Upper lobe of right lung (tissue), 1 donor: Measurements from ENCODE around the gene C2orf76. TPM values are rescaled to one million over a fixed set of nuclear protein-coding genes. Genes with fewer than 3 reads are reported as not detected.
A peak's percentile ranks its signal among the peaks of the same experiment; 100 is the strongest.
"Not testable (repeated sequence)": the region's sequence is repeated elsewhere in the genome, so short reads cannot be mapped to it uniquely, and the experiment has no call there.

Experiments
- ATAC-seq: fragments of 200-7000 bp; cut with Tn5 transposase; one replicate; pipeline ENCODE4 v1.9.1; 2020; ENCODE audit warnings: mild to moderate bottlenecking, moderate library complexity
- DNase-seq: peaks from one replicate; pipeline ENCODE4 v3.0.0-alpha.2; 2020
- H3K27ac ChIP-seq: fragments of 200-600 bp; one replicate; pipeline ENCODE4 v1.8.0; 2022
- H3K27me3 ChIP-seq: fragments of 200-600 bp; one replicate; pipeline ENCODE4 v1.8.0; 2022; ENCODE audit warnings: mild to moderate bottlenecking
- H3K36me3 ChIP-seq: fragments of 200-600 bp; one replicate; pipeline ENCODE4 v1.8.0; 2022
- H3K4me1 ChIP-seq: fragments of 200-600 bp; one replicate; pipeline ENCODE4 v1.8.0; 2022
- H3K4me3 ChIP-seq: fragments of 200-600 bp; one replicate; pipeline ENCODE4 v1.8.0; 2022; ENCODE audit warnings: mild to moderate bottlenecking
- H3K9me3 ChIP-seq: fragments of 200-600 bp; one replicate; pipeline ENCODE4 v1.8.0; 2022
- CTCF ChIP-seq: fragments of 200-600 bp; IDR thresholded peaks from one replicate; pipeline ENCODE4 v1.8.0; 2022; ENCODE audit warnings: antibody characterized with exemption
- intact Hi-C: fragments of 100-400 bp; cut with DNase I; formaldehyde crosslinking; loops from one replicate; pipeline ENCODE4 v1.11.0; 2022
- total RNA-seq: library from RNA; stranded (reverse); fragmentation: NEBNext Ultra II Directional; extraction: Animal tissue kit (Norgen Biotek cat#: 25700); gene quantifications from one replicate; pipeline ENCODE4 v1.2.1, GENCODE V29; 2021
- donor health status: DM: no; HTN: yes; CAD: no; lungs with severe emphysema.

C2orf76 gene
- total RNA-seq, 1 donor from 2014 or later: 11.8 TPM

GRCh38 chr2:119278946-119279345 lies 87.7 kb downstream of the C2orf76 start:
- Histone ChIP-seq H3K4me1 (peaks cover 6% of the 10 kb centered on the region), H3K36me3 (no peaks in the 10 kb centered on the region), H3K27me3 (no peaks in the 10 kb centered on the region), H3K9me3 (no peaks in the 10 kb centered on the region), H3K4me3 (no peak overlapping the region), H3K27ac (no peak overlapping the region)
- intact Hi-C loops: no loop called here
- no peak for ATAC-seq
- no peak for TF ChIP-seq CTCF
- no peak for DNase-seq

- H3K9me3 ChIP-seq, DNase-seq, intact Hi-C loops, H3K4me1 ChIP-seq, H3K27me3 ChIP-seq, ATAC-seq, H3K27ac ChIP-seq, H3K4me3 ChIP-seq, H3K36me3 ChIP-seq: not testable (repeated sequence)
Measured at GRCh38 chr2:119278385-119278784, 88.2 kb downstream of the C2orf76 start.

GRCh38 chr2:119276864-119277263 lies 89.8 kb downstream of the C2orf76 start:
- no peaks in the 10 kb centered on the region for H3K4me1 ChIP-seq
- no peak for TF ChIP-seq CTCF
- no peak overlapping the region for H3K4me3 ChIP-seq
- H3K9me3 ChIP-seq: no peaks in the 10 kb centered on the region
- ATAC-seq (no peak), DNase-seq (no peak)
- no peaks in the 10 kb centered on the region for H3K27me3 ChIP-seq
- intact Hi-C loops: no loop called here
- no peak overlapping the region for H3K27ac ChIP-seq
- H3K36me3 ChIP-seq: no peaks in the 10 kb centered on the region

GRCh38 chr2:119267604-119268003 lies 99.0 kb downstream of the C2orf76 start:
- DNase-seq: no peak
- Histone ChIP-seq H3K9me3 (no peaks in the 10 kb centered on the region), H3K36me3 (no peaks in the 10 kb centered on the region), H3K27ac (no peak overlapping the region), H3K27me3 (no peaks in the 10 kb centered on the region), H3K4me1 (no peaks in the 10 kb centered on the region), H3K4me3 (no peak overlapping the region)
- no peak for TF ChIP-seq CTCF
- intact Hi-C loops: no loop called here
- ATAC-seq: no peak

GRCh38 chr2:119266091-119266589 lies 100.5 kb downstream of the C2orf76 start:
- Histone ChIP-seq H3K4me3 (no peak overlapping the region), H3K9me3 (no peaks in the 10 kb centered on the region), H3K27ac (no peak overlapping the region), H3K27me3 (no peaks in the 10 kb centered on the region), H3K36me3 (no peaks in the 10 kb centered on the region), H3K4me1 (no peaks in the 10 kb centered on the region)
- peak; percentile 11 for DNase-seq
- intact Hi-C loops: no loop called here
- no peak for TF ChIP-seq CTCF
- no peak for ATAC-seq

- no peak for DNase-seq
- intact Hi-C loops: no loop called here
- no peak for ATAC-seq
Measured at GRCh38 chr2:119265693-119266066, 101.0 kb downstream of the C2orf76 start.

More at GRCh38 chr2:119265693-119266066, 101.0 kb downstream of the C2orf76 start:
- Histone ChIP-seq H3K4me3 (no peak overlapping the region), H3K27me3 (no peaks in the 10 kb centered on the region), H3K27ac (no peak overlapping the region), H3K9me3 (no peaks in the 10 kb centered on the region), H3K36me3 (no peaks in the 10 kb centered on the region), H3K4me1 (no peaks in the 10 kb centered on the region)
- no peak for TF ChIP-seq CTCF
